HL-60 (cell line): Measurements from ENCODE around the gene DPP10.

ENCODE experiments used
- POLR2AphosphoS5 ChIP-seq: IDR thresholded peaks from 2 replicates; pipeline ENCODE4 v1.6.1; 2012; ENCODE audit warnings: low read depth
- SPI1 ChIP-seq: IDR thresholded peaks from 2 replicates; pipeline ENCODE4 v1.6.1; 2012; ENCODE audit warnings: low read depth, mild to moderate bottlenecking, borderline replicate concordance
- TF ChIP-seq, protein P1 (sequence below): IDR thresholded peaks from one replicate; pipeline ENCODE4 v1.5.1; 2011; ENCODE audit warnings: low read length, control low read depth, inconsistent platforms; ENCODE audit not compliant: insufficient read depth
- TF ChIP-seq, protein P2 (sequence below): IDR thresholded peaks from 2 replicates; pipeline ENCODE4 v1.6.1; 2012; ENCODE audit warnings: low read depth; ENCODE audit not compliant: insufficient replicate concordance

DNA sequence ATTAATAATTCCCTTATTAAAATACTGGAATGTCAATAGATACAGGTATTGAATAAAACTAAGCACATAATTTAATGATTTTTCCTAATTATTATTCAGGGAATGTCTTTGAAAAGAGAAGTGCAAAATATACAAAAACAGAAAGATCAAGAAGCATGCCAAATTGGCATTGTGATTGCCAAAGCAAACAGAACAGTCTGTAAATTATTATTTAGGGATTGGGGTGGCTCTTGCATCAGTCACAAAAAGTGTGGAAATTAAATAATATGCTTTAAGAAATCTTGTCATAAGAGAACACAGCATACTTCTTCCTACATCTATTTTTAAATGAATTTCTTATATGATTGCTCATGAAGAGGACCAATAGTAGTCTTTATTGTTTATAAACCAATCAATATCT lies 1211.9 kb downstream of the DPP10 start:
- TF ChIP-seq, protein P1, sequence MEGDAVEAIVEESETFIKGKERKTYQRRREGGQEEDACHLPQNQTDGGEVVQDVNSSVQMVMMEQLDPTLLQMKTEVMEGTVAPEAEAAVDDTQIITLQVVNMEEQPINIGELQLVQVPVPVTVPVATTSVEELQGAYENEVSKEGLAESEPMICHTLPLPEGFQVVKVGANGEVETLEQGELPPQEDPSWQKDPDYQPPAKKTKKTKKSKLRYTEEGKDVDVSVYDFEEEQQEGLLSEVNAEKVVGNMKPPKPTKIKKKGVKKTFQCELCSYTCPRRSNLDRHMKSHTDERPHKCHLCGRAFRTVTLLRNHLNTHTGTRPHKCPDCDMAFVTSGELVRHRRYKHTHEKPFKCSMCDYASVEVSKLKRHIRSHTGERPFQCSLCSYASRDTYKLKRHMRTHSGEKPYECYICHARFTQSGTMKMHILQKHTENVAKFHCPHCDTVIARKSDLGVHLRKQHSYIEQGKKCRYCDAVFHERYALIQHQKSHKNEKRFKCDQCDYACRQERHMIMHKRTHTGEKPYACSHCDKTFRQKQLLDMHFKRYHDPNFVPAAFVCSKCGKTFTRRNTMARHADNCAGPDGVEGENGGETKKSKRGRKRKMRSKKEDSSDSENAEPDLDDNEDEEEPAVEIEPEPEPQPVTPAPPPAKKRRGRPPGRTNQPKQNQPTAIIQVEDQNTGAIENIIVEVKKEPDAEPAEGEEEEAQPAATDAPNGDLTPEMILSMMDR: no peak
- TF ChIP-seq, protein P2, sequence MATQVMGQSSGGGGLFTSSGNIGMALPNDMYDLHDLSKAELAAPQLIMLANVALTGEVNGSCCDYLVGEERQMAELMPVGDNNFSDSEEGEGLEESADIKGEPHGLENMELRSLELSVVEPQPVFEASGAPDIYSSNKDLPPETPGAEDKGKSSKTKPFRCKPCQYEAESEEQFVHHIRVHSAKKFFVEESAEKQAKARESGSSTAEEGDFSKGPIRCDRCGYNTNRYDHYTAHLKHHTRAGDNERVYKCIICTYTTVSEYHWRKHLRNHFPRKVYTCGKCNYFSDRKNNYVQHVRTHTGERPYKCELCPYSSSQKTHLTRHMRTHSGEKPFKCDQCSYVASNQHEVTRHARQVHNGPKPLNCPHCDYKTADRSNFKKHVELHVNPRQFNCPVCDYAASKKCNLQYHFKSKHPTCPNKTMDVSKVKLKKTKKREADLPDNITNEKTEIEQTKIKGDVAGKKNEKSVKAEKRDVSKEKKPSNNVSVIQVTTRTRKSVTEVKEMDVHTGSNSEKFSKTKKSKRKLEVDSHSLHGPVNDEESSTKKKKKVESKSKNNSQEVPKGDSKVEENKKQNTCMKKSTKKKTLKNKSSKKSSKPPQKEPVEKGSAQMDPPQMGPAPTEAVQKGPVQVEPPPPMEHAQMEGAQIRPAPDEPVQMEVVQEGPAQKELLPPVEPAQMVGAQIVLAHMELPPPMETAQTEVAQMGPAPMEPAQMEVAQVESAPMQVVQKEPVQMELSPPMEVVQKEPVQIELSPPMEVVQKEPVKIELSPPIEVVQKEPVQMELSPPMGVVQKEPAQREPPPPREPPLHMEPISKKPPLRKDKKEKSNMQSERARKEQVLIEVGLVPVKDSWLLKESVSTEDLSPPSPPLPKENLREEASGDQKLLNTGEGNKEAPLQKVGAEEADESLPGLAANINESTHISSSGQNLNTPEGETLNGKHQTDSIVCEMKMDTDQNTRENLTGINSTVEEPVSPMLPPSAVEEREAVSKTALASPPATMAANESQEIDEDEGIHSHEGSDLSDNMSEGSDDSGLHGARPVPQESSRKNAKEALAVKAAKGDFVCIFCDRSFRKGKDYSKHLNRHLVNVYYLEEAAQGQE: no peak
- TF ChIP-seq SPI1: no peak
- TF ChIP-seq POLR2AphosphoS5: no peak
